GM18861 (cell line): ENCODE measurements around the gene GLO1.
A peak's percentile ranks its signal among the peaks of the same experiment; 100 is the strongest.

Experiments used
- ATAC-seq: cut with Tn5 transposase; IDR thresholded peaks from one replicate; pipeline ENCODE4 v1.9.1; 2021; ENCODE audit not compliant: unreplicated experiment

Gene GLO1

DNA sequence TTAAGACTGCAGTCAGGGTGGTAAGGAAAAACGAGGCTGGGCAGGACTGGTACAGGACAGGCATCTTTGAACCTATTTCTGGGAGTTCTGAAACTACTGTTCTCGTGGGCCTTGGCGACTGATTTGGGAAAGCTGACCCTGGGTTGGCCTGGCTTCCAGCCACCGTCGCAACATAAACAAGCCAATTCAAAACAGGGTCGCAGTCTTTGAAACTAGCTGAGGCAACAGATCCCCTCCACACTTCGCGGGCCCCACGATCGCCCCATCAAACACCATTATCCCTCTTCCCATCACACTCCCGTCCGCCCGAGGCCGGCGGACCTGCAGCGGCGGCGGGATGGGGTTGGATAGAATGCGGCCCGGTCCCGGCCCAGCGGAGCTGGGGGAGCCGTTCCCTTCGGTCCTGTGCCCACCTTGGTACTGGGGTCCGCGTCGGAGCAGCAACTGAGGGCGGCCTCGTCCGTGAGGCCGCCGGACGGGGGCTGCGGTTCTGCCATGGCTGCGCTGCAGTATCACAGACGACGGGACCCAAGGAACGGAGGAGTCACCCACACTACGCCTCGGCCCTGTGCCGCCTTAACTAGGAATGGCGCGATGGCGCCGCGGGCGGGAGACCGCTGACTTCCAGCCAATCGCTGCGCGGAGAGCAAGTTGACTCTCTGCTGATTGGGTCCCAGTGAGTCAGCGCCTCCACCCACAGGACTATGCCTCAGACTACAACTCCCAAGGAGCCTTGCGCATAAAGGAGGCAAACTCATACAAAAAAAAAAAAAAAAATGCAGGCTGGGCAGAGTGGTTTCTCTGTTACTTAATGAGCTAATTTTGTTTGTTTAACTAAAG, at the start of gene GLO1:
GLO1 (minus strand) TSS at position 588 of the 840 bp plus-strand sequence; CDS start at position 497, 91 bp downstream.
- peak; percentile 99 for ATAC-seq

DNA sequence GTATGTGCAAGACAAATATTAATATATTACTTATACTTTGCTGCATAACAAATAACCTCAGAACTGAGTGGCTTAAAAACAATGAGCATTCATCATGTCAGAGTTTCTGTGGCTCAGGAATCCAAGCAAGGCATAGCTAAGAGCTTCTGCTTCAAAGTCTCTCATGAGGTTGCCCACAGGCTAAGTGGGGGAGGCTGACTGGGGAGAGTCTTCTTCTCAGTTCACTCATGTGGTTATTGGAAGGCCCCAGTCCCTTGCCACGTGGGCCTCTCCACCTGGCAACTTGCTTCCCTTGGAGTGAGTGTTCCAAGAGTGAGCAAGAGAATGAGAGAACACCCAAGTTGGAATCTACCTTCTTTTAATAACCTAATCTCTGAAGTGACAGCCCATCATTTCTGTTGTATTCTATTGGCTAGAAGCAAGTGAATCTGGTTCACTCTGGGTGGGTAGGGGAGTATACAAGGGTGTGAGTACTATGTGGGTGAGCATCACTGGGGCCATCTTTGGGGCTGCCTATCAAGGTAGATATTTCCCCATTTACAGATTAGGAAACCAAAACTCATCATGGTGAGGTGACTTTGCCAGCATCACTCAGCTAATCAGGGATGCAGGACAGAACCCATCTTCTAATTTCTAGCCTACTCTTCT, 48.1 kb upstream of the GLO1 start:
- ATAC-seq = no peak

DNA sequence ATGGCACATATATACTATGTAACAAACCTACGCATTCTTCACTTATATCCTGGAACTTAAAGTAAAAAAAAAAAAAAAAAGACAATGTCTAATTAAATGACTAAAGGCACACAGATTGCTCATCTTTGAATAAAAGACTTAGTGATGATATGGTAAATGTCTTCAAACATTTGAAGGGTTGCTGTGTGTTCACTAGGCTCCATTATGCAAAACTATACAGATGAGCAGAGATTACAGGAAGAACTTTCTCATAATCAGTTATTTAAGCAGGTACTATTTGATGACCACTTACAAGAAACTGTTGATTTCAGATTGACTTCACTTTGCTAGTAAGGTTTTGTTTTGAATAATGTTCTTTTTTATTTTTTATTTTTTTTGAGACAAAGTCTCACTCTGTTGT, 46.5 kb upstream of the GLO1 start:
- no peak for ATAC-seq

DNA sequence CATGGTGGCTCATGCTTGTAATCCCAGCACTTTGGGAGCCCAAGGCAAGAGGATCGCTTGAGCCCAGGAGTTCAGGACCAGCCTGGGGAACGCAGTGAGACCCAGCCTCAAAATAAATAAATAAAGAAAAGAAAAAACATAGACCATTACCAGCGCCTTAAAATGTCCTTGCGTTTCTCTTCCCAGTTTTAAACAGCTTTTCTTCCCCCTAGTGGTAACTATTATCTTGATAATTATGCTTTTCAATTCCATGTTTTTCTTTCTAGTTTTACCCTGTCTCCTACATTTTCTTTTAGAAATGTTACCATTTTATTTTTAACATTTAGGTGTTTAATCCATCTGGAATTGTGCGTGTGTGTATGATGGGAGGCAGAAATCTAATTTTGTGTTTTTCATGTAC, 36.6 kb upstream of the GLO1 start:
- no peak for ATAC-seq

DNA sequence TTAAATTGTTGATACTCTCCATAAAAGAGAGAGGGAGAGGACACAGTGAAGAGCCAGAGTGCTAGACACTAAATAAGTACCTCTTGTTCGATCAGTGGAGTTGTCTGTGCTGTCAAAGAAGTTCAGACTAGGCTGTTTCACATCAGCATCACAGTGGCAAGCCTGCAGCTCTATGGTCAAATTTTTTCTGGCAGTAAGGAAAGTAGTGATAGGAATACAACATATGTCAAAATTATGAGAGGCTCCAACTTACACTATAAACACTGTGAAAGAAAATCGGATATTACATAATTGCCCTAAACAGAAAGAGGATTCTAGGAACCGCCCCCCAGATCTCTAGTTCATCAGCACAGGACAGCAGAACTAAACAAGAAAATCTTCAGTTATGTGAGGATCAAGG, 35.3 kb upstream of the GLO1 start:
- no peak for ATAC-seq

DNA sequence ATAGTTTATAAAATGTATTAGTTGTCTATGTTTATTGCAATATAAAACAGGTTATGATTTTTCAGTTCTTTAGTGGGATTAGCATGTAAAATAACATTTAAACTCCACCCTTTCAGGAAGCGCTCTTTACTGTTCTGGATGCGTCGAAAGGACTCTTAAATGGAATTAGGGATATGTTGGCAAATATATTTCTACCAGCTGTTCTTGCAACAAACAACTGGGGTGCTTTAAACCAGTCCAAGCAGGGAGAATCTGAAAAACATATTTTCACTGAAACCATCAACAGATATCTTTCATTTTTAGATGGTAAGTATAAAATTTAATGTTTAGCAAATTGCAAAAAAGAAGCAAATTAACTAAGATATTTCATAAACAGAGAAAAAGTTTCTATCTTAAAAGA, 34.0 kb upstream of the GLO1 start:
- no peak for ATAC-seq

DNA sequence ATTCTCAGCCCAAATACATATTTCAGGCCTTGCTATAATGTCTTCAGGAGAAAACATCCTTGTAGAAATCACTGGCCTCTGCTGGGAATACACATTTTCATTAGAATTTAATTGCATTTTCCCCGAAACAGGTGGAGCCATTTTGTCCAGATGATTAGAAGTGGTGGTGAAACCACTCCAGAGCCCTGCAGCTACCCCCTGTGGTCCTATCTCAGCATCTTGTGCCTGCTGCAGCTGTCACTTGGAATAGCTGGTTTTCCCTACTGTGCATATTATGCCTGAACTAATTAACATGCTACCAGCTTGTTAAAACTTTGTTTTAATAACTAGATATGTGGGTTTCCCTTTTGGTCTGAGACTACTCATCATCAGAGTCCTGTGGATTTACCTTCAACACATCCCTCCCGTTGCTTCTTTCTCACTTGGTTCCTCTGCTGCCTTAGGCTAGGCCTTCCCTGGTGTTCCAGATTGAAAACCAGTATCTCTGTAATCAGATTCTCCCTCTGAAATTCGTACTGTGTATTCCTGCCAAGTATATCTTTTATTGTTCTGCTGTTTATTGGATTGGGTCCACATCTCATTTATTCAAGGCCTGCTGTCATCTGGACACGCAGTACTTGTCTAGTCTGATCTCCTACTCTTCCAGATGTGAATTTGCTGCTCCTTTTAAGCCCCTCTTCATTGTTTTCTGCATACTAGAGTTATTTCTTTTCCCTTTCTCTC, 27.4 kb upstream of the GLO1 start:
- no peak for ATAC-seq

DNA sequence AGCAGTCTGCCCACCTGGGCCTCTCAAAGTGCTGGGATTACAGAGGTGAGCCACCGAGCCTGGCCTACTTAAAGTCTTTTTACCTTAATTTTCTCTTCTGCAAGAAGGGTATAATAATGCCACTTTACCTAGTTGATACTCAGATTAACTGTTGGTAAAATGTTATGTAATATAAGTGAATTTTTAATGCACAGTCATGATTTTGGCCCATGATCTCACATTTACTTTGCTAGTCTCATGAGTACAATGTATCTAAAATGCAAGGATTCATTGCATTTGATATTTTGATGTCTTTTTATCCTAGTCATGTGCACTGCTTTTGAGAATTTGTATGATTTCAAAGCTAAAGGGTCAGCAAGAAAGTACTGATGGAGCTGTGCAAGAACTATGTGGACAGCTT, 25.3 kb upstream of the GLO1 start:
- ATAC-seq = no peak

DNA sequence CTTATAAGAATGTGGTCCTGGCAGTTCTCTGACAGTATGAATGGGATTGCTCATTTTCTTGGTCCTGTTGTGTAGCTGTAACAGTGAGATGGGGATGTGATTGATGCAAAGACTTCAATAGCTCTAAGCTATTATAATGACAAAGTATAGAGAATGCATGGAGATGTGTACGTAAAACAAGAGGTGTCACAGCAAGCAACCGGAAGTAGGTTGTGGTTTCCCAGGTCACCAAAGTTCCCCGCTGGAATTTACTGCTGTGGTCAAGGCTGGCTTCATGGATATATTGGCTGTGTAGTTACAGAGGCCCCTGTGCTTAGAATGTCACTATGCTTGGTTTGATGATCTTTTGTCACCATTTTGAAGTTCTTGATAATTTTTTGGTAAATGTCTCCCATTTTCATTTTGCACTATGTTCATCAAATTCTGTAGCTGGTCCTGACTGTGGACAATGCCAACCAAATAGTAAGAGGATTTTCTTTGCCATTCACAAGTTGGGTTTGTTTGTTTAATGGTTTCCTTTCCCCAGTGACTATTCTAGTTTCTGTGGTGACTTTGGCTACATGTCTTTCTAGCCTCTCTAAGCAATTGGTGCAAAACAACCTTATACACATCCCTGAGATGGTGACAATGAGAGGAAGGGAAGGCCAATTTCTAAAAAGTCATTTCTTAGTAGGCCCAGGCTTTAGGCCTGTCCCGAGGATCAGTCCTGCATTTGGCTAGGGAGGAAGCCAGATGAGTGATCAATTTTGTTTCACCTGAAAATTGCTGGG, 22.7 kb upstream of the GLO1 start:
- no peak for ATAC-seq

DNA sequence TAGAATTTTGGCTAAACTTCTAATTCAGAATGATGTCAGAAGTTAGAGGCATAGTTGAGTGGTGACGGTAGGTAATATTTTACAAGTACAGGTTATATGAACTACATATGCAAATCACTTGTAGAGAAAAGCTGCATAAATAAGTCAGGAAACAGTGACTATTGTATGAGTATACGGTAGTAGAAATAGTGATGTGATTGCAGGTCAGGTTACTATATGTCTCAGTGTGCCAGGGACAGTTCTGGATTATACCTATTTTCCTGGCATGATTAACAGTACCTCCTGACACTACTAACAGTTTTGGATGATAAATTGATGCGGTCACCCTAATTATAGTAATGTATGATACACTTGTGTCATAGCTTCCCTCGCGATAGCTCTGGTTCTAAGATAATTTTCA, 21.4 kb upstream of the GLO1 start:
- no peak for ATAC-seq

DNA sequence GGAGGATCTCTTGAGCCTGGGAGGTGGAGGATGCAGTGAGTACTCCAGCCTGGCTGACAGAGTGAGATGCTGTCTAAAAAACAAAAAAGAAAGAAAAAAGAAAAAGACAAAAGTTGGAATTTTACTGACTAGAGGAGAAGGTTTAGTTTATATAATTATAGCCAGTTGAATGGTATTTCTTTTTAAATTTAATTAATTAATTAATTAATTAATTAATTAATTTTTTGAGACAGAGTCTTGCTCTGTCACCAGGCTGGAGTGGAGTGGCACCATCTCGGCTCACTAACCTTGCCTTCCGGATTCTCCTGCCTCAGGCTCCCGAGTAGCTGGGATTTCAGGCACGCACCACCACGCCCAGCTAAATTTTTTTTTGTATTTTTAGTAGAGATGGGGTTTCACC, 20.8 kb upstream of the GLO1 start:
- no peak for ATAC-seq

DNA sequence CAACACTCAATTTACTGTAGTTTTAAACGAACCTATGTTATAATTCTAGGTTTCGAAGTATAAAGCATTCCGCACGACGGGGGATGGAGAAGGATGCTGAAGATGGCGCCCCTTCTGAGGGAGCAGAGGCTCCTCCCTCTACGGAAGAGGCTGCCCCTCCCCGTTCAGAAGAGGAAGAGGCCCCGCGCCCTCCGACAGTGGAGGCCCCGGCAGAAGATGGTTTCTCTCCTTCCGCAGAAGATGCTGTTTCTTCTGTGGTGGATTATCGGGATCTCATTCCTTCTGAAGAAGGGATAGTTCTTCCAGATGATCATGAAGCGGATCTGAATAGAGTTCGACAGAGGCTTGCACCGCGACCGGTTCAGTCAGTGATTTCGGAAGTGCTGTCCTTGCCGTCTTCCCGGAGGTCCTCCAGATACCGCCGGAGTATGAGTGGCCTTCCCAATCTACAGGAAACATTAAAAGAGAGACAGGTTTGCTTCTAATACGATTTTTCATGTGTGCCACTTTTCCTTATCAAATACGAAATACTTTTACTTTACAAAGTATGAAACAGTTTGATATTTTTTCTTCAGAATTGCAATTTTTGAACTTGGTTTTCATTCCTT, 19.9 kb upstream of the GLO1 start:
- ATAC-seq = no peak

DNA sequence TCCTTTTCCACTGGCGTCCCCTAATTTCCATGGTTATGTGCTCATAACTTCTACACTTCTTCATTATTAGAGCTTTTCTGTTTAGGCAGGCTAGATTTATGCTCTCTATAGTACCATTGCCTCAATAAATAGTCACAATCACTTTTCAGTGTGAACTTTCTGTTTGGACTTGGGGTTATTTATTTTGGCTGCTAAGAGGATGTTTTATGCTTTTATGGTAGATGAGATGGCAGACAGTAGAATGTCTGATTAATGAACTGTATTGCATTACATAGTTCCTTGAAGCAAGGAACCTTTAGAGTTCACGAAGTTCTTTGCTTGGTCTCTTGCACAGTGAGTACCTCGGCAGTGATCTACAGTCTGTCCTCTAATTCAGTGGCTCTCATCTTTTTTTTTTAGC, 19.1 kb upstream of the GLO1 start:
- no peak for ATAC-seq

DNA sequence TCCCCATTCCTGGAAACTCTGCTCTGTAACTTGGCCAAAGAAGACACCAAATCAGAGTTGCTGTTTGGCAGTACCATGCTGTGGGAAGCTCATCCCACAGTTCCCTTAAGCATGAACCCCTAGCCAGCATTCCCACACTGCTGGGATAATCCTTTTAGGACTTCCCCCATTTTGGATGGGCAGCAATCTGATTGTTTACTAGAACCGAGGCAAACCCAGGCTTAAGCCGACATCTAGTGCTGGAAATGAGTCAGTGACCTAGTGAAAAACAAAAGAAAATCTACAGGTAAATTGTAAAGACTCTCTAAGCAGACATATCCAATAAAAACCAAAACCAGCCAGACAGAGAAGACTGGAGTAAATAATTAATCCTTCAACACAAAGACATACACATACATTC, 17.4 kb upstream of the GLO1 start:
- no peak for ATAC-seq

DNA sequence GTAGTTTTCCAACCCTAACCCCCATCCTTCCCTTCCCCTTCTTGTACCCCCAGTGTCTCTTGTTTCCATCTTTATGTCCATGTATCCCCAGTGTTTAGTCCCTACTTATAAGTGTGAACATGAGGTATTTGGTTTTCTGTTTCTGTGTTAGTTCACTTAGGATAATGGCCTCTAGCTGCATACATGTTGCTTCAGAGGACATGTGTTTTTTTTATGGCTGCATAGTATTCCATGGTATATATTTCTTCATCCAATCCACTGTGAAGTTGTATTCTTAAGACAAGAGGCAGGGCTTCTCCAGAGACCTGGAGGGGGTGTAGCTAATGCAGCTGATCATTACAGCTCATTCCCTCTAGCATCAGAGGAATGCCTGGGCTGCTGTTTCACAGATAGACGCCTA, 16.4 kb upstream of the GLO1 start:
- ATAC-seq = no peak

DNA sequence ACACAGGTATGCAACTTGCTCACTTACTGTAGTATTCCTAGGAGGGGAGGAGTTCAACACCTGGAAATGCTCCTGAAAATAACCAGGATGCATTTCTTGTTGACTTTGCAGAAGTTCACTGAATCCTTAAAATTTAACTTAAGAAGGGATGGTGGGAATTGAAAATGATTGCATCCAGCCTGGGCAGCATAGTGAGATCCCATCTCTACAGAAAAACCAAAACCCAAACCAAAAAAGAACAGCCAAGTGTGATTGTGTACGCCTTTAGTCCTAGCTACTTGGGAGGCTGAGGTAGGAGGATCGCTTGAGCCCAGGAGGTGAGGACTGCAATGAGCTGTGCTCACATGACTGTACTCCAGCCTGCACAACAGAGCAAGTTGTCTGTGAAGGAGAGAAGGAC, 13.9 kb upstream of the GLO1 start:
- no peak for ATAC-seq

DNA sequence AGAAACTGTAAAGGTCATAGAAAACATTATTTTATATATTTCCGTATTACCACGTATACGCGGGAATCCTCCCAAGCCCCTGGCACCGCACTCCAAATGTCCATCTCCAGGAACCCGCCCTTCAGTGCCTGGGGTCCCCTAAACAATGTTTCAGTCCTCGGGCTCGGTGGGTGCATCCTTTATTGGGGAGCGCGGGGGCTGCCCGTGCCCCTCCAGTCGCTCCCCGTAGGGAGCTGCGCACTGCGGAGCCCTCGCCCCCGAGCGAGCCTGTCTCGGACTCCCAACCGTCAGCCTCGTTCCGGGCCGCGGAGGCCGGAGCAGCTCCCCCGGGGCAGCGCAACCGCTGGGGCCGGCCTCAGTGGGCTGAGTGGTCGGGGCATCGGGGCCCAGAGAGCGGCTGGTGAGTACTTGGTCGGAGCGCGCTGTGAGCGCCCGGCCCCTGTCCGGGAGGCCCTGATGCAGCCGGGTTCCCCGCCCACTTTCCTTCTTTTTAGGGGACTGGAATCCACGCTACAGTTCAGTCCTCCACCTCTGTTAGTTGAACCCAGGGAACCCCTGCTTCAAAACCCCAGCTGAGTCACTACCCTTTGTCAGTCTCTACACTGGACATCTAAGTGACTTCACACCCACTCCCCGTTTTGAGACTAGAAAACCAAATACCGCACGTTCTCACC, 12.2 kb upstream of the GLO1 start, which contains the start of gene DNAH8:
DNAH8 (plus strand) TSS at position 296 of the 674 bp plus-strand sequence. CDS start 7,499 bp downstream, outside the sequence.
- no peak for ATAC-seq

DNA sequence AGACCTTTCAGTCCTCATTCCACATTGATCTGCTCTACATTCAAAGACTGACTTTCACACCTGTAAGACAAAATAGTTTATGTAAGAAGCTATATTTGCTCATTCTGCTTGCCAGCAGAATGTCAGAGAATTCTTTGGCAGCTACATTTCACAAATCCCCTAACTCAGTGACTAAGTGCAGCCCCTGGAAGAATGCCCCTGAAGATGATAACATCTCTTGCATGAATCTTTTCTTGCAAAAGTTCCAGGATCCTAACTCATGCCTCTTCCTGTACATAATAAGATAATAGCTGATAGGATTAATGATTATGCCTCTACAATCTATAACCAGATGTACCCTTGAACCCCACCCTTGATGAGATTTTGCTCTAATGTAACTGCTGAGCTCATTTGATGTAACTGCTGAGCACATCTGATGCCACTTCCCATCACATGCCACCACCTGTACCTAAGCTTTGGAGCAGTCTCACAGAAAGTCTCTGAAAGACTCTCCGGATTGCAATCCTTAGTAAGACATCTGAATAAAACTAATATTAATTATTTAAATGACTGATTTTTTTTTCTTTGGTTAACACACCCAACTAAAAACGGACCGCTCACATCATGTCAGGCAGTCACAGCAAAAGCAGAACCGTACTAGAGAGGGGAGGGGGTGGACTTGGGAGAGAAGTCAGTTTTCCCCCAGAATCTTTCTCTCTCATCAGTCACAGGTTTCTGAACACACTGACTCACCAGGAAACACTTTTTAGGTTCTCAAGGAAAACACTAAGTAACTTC, 11.5 kb upstream of the GLO1 start:
- ATAC-seq = no peak

DNA sequence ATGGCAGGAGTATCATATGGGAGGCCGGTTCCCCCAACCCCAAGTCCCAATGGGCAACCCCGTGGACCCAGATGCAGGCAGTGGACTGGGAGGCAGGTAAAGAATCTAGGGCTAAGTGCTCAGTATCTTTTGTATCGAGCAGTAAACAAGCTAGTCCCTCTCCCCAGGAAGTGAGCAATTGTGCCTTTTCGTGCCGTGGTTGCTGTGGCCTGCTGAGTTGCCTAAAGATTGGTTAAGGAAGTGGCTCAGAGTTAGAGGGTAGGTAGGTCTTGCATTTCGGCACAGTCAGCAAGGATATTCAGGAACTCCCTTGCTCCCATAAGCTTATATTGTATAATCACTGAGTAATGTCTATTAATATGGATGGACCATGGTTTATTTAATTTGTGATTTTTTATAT, 10.9 kb upstream of the GLO1 start:
- no peak for ATAC-seq
